OCI-LY1 (cell line): ENCODE results near the gene TOGARAM2.
"Not testable (repeated sequence)": the region's sequence is repeated elsewhere in the genome, so short reads cannot be mapped to it uniquely, and the experiment has no call there.

ENCODE experiments used
- H2AFZ ChIP-seq: fragments of 200-600 bp; sonication (generic), shearing (Covaris generic); 2 replicates; pipeline ENCODE4 v1.6.0; 2014; ENCODE audit warnings: antibody characterized with exemption, mild to moderate bottlenecking, low read length
- H3F3A ChIP-seq: fragments of 200-600 bp; sonication (generic), shearing (Covaris generic); 2 replicates; pipeline ENCODE4 v1.6.0; 2014; ENCODE audit warnings: mild to moderate bottlenecking, antibody characterized with exemption, low read length, moderate library complexity; ENCODE audit not compliant: insufficient read depth
- H3K27ac ChIP-seq: fragments of 200-600 bp; sonication (generic); 2 replicates; pipeline ENCODE4 v1.5.1; 2014; ENCODE audit warnings: low read length, mixed run types, mild to moderate bottlenecking, low read depth; ENCODE audit not compliant: poor library complexity, severe bottlenecking
- H3K27me3 ChIP-seq: fragments of 200-600 bp; sonication (generic); 2 replicates; pipeline ENCODE4 v1.6.0; 2014; ENCODE audit warnings: antibody characterized with exemption, mild to moderate bottlenecking, low read length, moderate library complexity; ENCODE audit not compliant: insufficient read depth
- H3K36me3 ChIP-seq: fragments of 200-600 bp; sonication (generic); 2 replicates; pipeline ENCODE4 v1.6.1; 2014; ENCODE audit warnings: mild to moderate bottlenecking, antibody characterized with exemption, low read length, moderate library complexity, mixed read lengths; ENCODE audit not compliant: insufficient read depth
- H3K4me1 ChIP-seq: fragments of 200-600 bp; sonication (generic); 2 replicates; pipeline ENCODE4 v1.5.1; 2014; ENCODE audit warnings: mild to moderate bottlenecking, low read length, moderate library complexity; ENCODE audit not compliant: insufficient read depth, severe bottlenecking
- H3K4me2 ChIP-seq: fragments of 200-600 bp; sonication (generic), shearing (Covaris generic); 2 replicates; pipeline ENCODE4 v1.6.1; 2014; ENCODE audit warnings: low read length
- H3K4me3 ChIP-seq: fragments of 200-600 bp; sonication (generic); 2 replicates; pipeline ENCODE4 v1.5.1; 2014; ENCODE audit warnings: low read length, low read depth, mild to moderate bottlenecking, mixed read lengths; ENCODE audit not compliant: poor library complexity, severe bottlenecking
- H3K79me2 ChIP-seq: fragments of 200-600 bp; shearing (Covaris generic); 2 replicates; pipeline ENCODE4 v1.6.1; 2016; ENCODE audit warnings: mixed run types, low read length, mixed read lengths; ENCODE audit not compliant: insufficient read depth
- H3K9ac ChIP-seq: fragments of 200-600 bp; sonication (generic), shearing (Covaris generic); 2 replicates; pipeline ENCODE4 v1.6.1; 2014; ENCODE audit warnings: mild to moderate bottlenecking, low read length, mixed read lengths
- H3K9me2 ChIP-seq: fragments of 200-600 bp; sonication (generic), shearing (Covaris generic); 2 replicates; pipeline ENCODE4 v1.6.1; 2014; ENCODE audit warnings: low read depth, mild to moderate bottlenecking, low read length, mixed read lengths
- H3K9me3 ChIP-seq: fragments of 200-600 bp; shearing (Covaris generic); 2 replicates; pipeline ENCODE4 v1.6.1; 2014; ENCODE audit warnings: low read length, mixed read lengths
- H4K20me1 ChIP-seq: fragments of 200-600 bp; sonication (generic), shearing (Covaris generic); 2 replicates; pipeline ENCODE4 v1.6.0; 2016; ENCODE audit warnings: mild to moderate bottlenecking, low read length; ENCODE audit not compliant: insufficient read depth
- CTCF ChIP-seq: fragments of 200-600 bp; sonication (generic), shearing (Covaris generic); IDR thresholded peaks from 2 replicates; pipeline ENCODE4 v1.5.1; 2017; ENCODE audit warnings: mild to moderate bottlenecking, antibody characterized with exemption, low read length, moderate library complexity, mixed read lengths
- EZH2 ChIP-seq: fragments of 200-600 bp; sonication (generic), shearing (Covaris generic); IDR thresholded peaks from 2 replicates; pipeline ENCODE4 v1.8.0; 2017; ENCODE audit warnings: borderline replicate concordance, mixed run types, mild to moderate bottlenecking, antibody characterized with exemption, low read length, moderate library complexity, mixed read lengths

The TOGARAM2 gene

GRCh38 chr2:28977176-28977875 is 3.8 kb upstream of the TOGARAM2 start:
- no peak overlapping the region for H3K4me3 ChIP-seq
- no peak overlapping the region for H3K27ac ChIP-seq
- no peak overlapping the region for H2AFZ ChIP-seq

GRCh38 chr2:28978001-28978400 is 3.1 kb upstream of the TOGARAM2 start:
- H3K4me1 ChIP-seq, H3K27me3 ChIP-seq, H3K36me3 ChIP-seq, H3K9me3 ChIP-seq, H3K79me2 ChIP-seq, H4K20me1 ChIP-seq, H3K9me2 ChIP-seq, H3K27ac ChIP-seq, H2AFZ ChIP-seq, H3K4me2 ChIP-seq, H3F3A ChIP-seq, H3K4me3 ChIP-seq, H3K9ac ChIP-seq: not testable (repeated sequence)

More at GRCh38 chr2:28977176-28977875, 3.8 kb upstream of the TOGARAM2 start:
- Histone ChIP-seq H3K36me3 (no peaks in the 10 kb centered on the region), H3K4me2 (no peak overlapping the region), H3K9me2 (no peaks in the 10 kb centered on the region), H3K4me1 (no peaks in the 10 kb centered on the region), H3K79me2 (no peaks in the 10 kb centered on the region), H3F3A (no peaks in the 10 kb centered on the region), H3K9me3 (no peaks in the 10 kb centered on the region), H4K20me1 (no peaks in the 10 kb centered on the region), H3K27me3 (no peaks in the 10 kb centered on the region), H3K9ac (no peak overlapping the region)
- TF ChIP-seq CTCF (no peak), EZH2 (no peak)

GRCh38 chr2:28978606-28979005 is 2.5 kb upstream of the TOGARAM2 start:
- TF ChIP-seq CTCF (no peak), EZH2 (no peak)
- Histone ChIP-seq H3K9ac (no peak overlapping the region), H3K79me2 (no peaks in the 10 kb centered on the region), H2AFZ (no peak overlapping the region), H4K20me1 (no peaks in the 10 kb centered on the region), H3K36me3 (no peaks in the 10 kb centered on the region), H3K9me2 (no peaks in the 10 kb centered on the region), H3K27me3 (no peaks in the 10 kb centered on the region), H3K4me2 (no peak overlapping the region), H3K4me3 (no peak overlapping the region), H3K9me3 (no peaks in the 10 kb centered on the region), H3F3A (no peaks in the 10 kb centered on the region), H3K27ac (no peak overlapping the region), H3K4me1 (no peaks in the 10 kb centered on the region)

DNA sequence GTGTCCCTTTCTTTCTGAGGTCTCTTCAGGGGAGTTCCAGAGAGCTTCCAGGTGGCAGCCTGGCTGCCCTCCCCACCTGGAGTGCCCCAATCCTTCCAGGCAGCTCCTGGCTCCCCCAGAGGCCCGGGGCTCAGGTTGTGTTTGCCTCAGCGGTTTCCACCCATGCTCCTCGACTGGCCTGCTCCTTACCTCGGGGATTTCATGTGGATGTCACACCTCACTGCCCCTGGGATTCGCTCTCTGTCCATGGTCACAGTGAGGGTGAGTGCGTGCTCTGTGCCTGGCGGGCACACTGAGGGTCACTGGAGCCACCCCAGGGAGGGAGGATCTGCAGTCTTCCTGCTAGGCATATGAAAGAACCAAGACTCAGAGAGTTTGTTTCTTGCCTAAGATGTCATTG is 2.1 kb upstream of the TOGARAM2 start:
- H3K79me2 ChIP-seq = no peaks in the 10 kb centered on the region
- H3K36me3 ChIP-seq = no peaks in the 10 kb centered on the region
- no peak overlapping the region for H3K4me2 ChIP-seq
- H3K9ac ChIP-seq = no peak overlapping the region
- no peak for TF ChIP-seq CTCF
- no peak for TF ChIP-seq EZH2
- no peaks in the 10 kb centered on the region for H3K9me3 ChIP-seq
- no peak overlapping the region for H2AFZ ChIP-seq
- H3K4me1 ChIP-seq = no peaks in the 10 kb centered on the region
- H3F3A ChIP-seq = no peaks in the 10 kb centered on the region
- no peaks in the 10 kb centered on the region for H4K20me1 ChIP-seq
- no peaks in the 10 kb centered on the region for H3K9me2 ChIP-seq
- H3K27ac ChIP-seq = no peak overlapping the region
- no peak overlapping the region for H3K4me3 ChIP-seq
- no peaks in the 10 kb centered on the region for H3K27me3 ChIP-seq
